RKO (cell line): ENCODE measurements around the gene FBL.
"Not testable (repeated sequence)": the region's sequence is repeated elsewhere in the genome, so short reads cannot be mapped to it uniquely, and the experiment has no call there.

ENCODE experiments used
- DNase-seq: peaks from one replicate; pipeline ENCODE4 v3.0.0-alpha.2; 2016; ENCODE audit warnings: low spot score

The FBL gene

GRCh38 chr19:39845933-39846677, at the start of gene FBL:
FBL (minus strand) TSS chr19:39846379; CDS start chr19:39846300, 79 bp downstream.
- DNase-seq, result peak; percentile 93

- DNase-seq, result not testable (repeated sequence)
Measured at GRCh38 chr19:39895096-39895495, 48.9 kb upstream of the FBL start.

GRCh38 chr19:39894236-39894606, 48.0 kb upstream of the FBL start:
- DNase-seq, result not testable (repeated sequence)

- not testable (repeated sequence) for DNase-seq
Measured at GRCh38 chr19:39893366-39894235, 47.4 kb upstream of the FBL start.

GRCh38 chr19:39892506-39892902, 46.3 kb upstream of the FBL start:
- DNase-seq, result not testable (repeated sequence)

GRCh38 chr19:39891660-39892505, 45.7 kb upstream of the FBL start:
- DNase-seq, result not testable (repeated sequence)

- no peak for DNase-seq
Measured at GRCh38 chr19:39890755-39891551, 44.8 kb upstream of the FBL start.

- not testable (repeated sequence) for DNase-seq
Measured at GRCh38 chr19:39889872-39890754, 43.9 kb upstream of the FBL start.

- DNase-seq, result not testable (repeated sequence)
Measured at GRCh38 chr19:39887456-39887951, 41.3 kb upstream of the FBL start.

- DNase-seq, result not testable (repeated sequence)
Measured at GRCh38 chr19:39885821-39886554, 39.8 kb upstream of the FBL start.

- not testable (repeated sequence) for DNase-seq
Measured at GRCh38 chr19:39884721-39885120, 38.5 kb upstream of the FBL start.

- not testable (repeated sequence) for DNase-seq
Measured at GRCh38 chr19:39882645-39883044, 36.5 kb upstream of the FBL start.

GRCh38 chr19:39881495-39882110, 35.4 kb upstream of the FBL start:
- DNase-seq, result not testable (repeated sequence)

GRCh38 chr19:39880241-39880640, 34.1 kb upstream of the FBL start:
- not testable (repeated sequence) for DNase-seq

- not testable (repeated sequence) for DNase-seq
Measured at GRCh38 chr19:39879796-39880195, 33.6 kb upstream of the FBL start.

GRCh38 chr19:39878866-39879265, 32.7 kb upstream of the FBL start:
- not testable (repeated sequence) for DNase-seq

GRCh38 chr19:39878398-39878797, 32.2 kb upstream of the FBL start:
- no peak for DNase-seq

- not testable (repeated sequence) for DNase-seq
Measured at GRCh38 chr19:39877982-39878381, 31.8 kb upstream of the FBL start.

GRCh38 chr19:39877488-39877887, 31.3 kb upstream of the FBL start:
- DNase-seq, result not testable (repeated sequence)
